Mesendoderm (in vitro differentiated cells): ENCODE data around the gene ZNF333.
"Not testable (repeated sequence)": the region's sequence is repeated elsewhere in the genome, so short reads cannot be mapped to it uniquely, and the experiment has no call there.

Experiments used
- DNase-seq: peaks from one replicate; pipeline ENCODE4 v3.0.0; 2013
- H2AK5ac ChIP-seq: 2 replicates; pipeline ENCODE4 v1.6.1; 2013; ENCODE audit warnings: low read length, inconsistent platforms
- H2BK120ac ChIP-seq: 2 replicates; pipeline ENCODE4 v1.6.1; 2013; ENCODE audit warnings: low read depth, mild to moderate bottlenecking, low read length, moderate library complexity, mixed read lengths
- H2BK15ac ChIP-seq: replicated peaks from 2 replicates; pipeline ENCODE4 v1.6.1; 2013; ENCODE audit warnings: low read depth, mild to moderate bottlenecking, moderate library complexity
- H2BK5ac ChIP-seq: 2 replicates; pipeline ENCODE4 v1.6.1; 2013; ENCODE audit warnings: low read length, inconsistent platforms
- H3K18ac ChIP-seq: 2 replicates; pipeline ENCODE4 v1.6.1; 2013; ENCODE audit warnings: mild to moderate bottlenecking, low read length, mixed read lengths
- H3K23ac ChIP-seq: one replicate; pipeline ENCODE4 v1.6.1; 2013; ENCODE audit warnings: low read length
- H3K27ac ChIP-seq: 2 replicates; pipeline ENCODE4 v1.5.1; 2013; ENCODE audit warnings: low read depth, mild to moderate bottlenecking, inconsistent platforms, low read length, moderate library complexity
- H3K27me3 ChIP-seq: 2 replicates; pipeline ENCODE4 v1.6.1; 2013; ENCODE audit warnings: low read length, control low read depth, mild to moderate bottlenecking, inconsistent platforms; ENCODE audit not compliant: insufficient read depth, poor library complexity
- H3K36me3 ChIP-seq: 2 replicates; pipeline ENCODE4 v1.6.1; 2013; ENCODE audit warnings: low read length, inconsistent platforms; ENCODE audit not compliant: control insufficient read depth, insufficient read depth
- H3K4ac ChIP-seq: one replicate; pipeline ENCODE4 v1.6.1; 2013; ENCODE audit warnings: low read depth, mild to moderate bottlenecking, low read length, moderate library complexity
- H3K4me1 ChIP-seq: 2 replicates; pipeline ENCODE4 v1.6.1; 2013; ENCODE audit warnings: low read depth, low read length, inconsistent platforms; ENCODE audit not compliant: control insufficient read depth
- H3K4me2 ChIP-seq: 2 replicates; pipeline ENCODE4 v1.6.1; 2013; ENCODE audit warnings: low read length
- H3K4me3 ChIP-seq: 2 replicates; pipeline ENCODE4 v1.5.1; 2013; ENCODE audit warnings: mild to moderate bottlenecking, low read length
- H3K56ac ChIP-seq: one replicate; pipeline ENCODE4 v1.6.1; 2013; ENCODE audit warnings: low read length
- H3K79me1 ChIP-seq: 2 replicates; pipeline ENCODE4 v1.6.1; 2013; ENCODE audit warnings: low read length, inconsistent platforms
- H3K79me2 ChIP-seq: 2 replicates; pipeline ENCODE4 v1.6.1; 2013; ENCODE audit warnings: mild to moderate bottlenecking, low read length; ENCODE audit not compliant: control insufficient read depth, insufficient read depth
- H3K9ac ChIP-seq: 2 replicates; pipeline ENCODE4 v1.6.1; 2013; ENCODE audit warnings: low read length, inconsistent platforms
- H4K5ac ChIP-seq: one replicate; pipeline ENCODE4 v1.6.1; 2013; ENCODE audit warnings: low read length
- H4K8ac ChIP-seq: one replicate; pipeline ENCODE4 v1.6.1; 2013; ENCODE audit warnings: low read depth, mild to moderate bottlenecking, control low read depth, low read length, moderate library complexity
- WGBS: extraction: QIAGEN DNeasy Blood & Tissue Kit; methylation state at CpG from one replicate; pipeline ENCODE4 v1.1.7; 2013; ENCODE audit warnings: low lambda C conversion rate, missing lambda C conversion rate; ENCODE audit not compliant: insufficient coverage; ENCODE audit errors: extremely low coverage; 5-methylcytosine and 5-hydroxymethylcytosine counted together

Gene ZNF333

DNA sequence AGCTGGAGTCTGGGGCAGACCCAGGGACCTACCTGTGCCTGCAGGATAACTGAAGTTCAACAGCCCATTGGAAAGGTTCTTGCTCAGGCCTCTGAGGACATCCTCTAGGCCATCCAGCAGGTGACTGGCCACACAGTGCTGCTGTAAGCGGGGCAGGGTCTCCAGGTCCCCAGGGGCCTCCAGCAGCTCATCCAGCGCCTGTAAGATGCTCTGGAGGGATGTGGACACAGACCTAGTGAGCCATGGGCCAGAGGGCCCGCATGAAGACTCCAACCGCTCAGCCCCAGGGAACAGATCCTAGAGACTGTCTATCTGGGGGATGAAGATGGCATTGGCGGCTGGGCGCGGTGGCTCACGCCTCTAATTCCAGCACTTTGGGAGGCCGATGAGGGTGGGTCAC, 74.6 kb downstream of the ZNF333 start:
- H3K9ac ChIP-seq, result no peak overlapping the region
- DNase-seq, result no peak
- no CpG with 5 or more reads among the region's 9 CpGs for WGBS
- H2BK15ac ChIP-seq, result no peak overlapping the region
- no peaks in the 10 kb centered on the region for H3K79me2 ChIP-seq
- no peak overlapping the region for H4K5ac ChIP-seq
- H3K27me3 ChIP-seq, result no peaks in the 10 kb centered on the region
- H3K18ac ChIP-seq, result no peak overlapping the region
- no peak overlapping the region for H3K23ac ChIP-seq
- H2BK5ac ChIP-seq, result no peak overlapping the region
- H3K4ac ChIP-seq, result no peak overlapping the region
- H2AK5ac ChIP-seq, result no peak overlapping the region
- no peak overlapping the region for H3K27ac ChIP-seq
- H3K79me1 ChIP-seq, result no peaks in the 10 kb centered on the region
- no peaks in the 10 kb centered on the region for H3K36me3 ChIP-seq
- no peak overlapping the region for H2BK120ac ChIP-seq
- no peak overlapping the region for H3K56ac ChIP-seq
- no peak overlapping the region for H3K4me3 ChIP-seq
- H4K8ac ChIP-seq, result no peak overlapping the region
- H3K4me1 ChIP-seq, result no peaks in the 10 kb centered on the region
- H3K4me2 ChIP-seq, result no peak overlapping the region

DNA sequence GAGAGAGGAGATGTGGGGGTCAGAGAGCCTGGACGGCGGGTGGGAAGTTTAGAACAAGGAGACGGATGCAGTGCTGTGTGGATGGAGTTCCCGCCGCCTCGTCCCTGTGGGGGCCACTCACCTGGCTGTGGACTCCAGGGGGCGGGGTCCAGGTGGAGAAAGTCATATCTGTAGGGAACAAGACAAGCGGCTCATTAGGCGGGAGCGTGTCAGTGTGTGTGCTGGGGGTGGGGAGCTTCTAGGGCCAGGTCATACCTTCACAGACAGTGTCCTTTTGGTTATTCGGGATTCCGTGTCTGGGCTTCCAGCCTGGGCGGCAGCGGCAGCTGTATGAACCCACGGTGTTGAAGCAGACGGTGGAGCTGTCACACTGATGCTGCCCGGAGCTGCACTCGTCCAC, 75.6 kb downstream of the ZNF333 start:
- H2BK120ac ChIP-seq, H2AK5ac ChIP-seq, H3K56ac ChIP-seq, H3K4me1 ChIP-seq, H3K4ac ChIP-seq, H4K5ac ChIP-seq, H3K79me2 ChIP-seq, H2BK15ac ChIP-seq, H3K4me3 ChIP-seq, H3K27ac ChIP-seq, H4K8ac ChIP-seq, H3K27me3 ChIP-seq, H3K79me1 ChIP-seq, H3K18ac ChIP-seq, H3K9ac ChIP-seq, H2BK5ac ChIP-seq, H3K4me2 ChIP-seq, H3K23ac ChIP-seq, H3K36me3 ChIP-seq, DNase-seq: not testable (repeated sequence)
- WGBS, result no CpG with 5 or more reads among the region's 18 CpGs

DNA sequence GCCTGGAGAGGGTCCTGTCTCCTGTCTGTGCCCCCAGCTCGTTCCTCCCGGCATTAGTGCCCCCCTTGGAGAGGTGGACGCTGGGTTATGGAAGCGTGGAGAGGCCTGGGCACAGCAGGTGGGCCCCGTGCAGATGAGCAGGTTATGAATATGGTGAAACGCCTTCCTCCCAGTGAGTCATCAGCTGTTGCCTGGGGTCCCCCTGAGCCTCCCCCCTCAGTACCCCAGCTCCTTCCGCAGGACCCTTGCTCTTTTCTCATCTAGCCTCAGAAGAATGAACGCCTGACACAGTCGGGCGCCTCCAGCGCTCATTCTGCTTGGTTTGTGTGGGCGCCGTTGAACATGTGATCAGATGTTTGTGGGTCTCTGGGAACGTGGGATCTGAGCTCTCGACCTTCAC, 76.0 kb downstream of the ZNF333 start:
- H3K18ac ChIP-seq, H4K8ac ChIP-seq, H4K5ac ChIP-seq, H3K4me1 ChIP-seq, H3K4me2 ChIP-seq, H3K4me3 ChIP-seq, H3K79me2 ChIP-seq, H3K27me3 ChIP-seq, H2BK15ac ChIP-seq, H3K9ac ChIP-seq, H3K27ac ChIP-seq, H3K23ac ChIP-seq, H3K4ac ChIP-seq, H2BK5ac ChIP-seq, H2BK120ac ChIP-seq, DNase-seq, H3K56ac ChIP-seq, H3K36me3 ChIP-seq, H2AK5ac ChIP-seq, H3K79me1 ChIP-seq: not testable (repeated sequence)
- WGBS, result no CpG with 5 or more reads among the region's 15 CpGs

DNA sequence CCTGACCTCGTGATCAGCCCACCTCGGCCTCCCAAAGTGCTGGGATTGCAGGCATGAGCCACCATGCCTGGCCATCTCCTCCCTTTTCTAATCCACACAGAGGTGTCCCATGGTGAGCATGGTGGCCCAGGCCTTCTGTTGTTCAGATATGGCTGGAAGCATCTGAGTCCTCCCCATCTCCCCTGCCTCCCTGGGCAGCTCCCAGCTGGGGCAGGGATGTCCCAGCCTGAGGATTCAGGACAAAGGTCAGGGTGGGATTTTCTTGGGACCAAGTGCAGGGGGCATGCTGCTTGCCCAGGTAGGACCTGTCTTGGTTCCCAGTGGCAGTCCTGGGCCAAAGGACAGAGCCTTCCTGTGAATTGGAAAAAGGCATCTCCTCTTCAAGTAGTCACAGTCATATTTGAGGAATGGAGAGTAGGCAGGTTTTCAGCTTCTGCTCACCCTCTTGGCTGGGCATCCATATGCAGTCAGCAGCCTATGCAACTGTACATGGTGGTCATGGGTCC, 77.7 kb downstream of the ZNF333 start:
- H3K23ac ChIP-seq, result no peak overlapping the region
- no peak overlapping the region for H3K27ac ChIP-seq
- no peak overlapping the region for H3K18ac ChIP-seq
- no peaks in the 10 kb centered on the region for H3K4me1 ChIP-seq
- no peaks in the 10 kb centered on the region for H3K79me2 ChIP-seq
- WGBS, result no CpG with 5 or more reads among the region's 2 CpGs
- no peak overlapping the region for H2BK120ac ChIP-seq
- no peak overlapping the region for H3K9ac ChIP-seq
- H3K36me3 ChIP-seq, result no peaks in the 10 kb centered on the region
- H3K4me2 ChIP-seq, result no peak overlapping the region
- no peaks in the 10 kb centered on the region for H3K27me3 ChIP-seq
- H3K4ac ChIP-seq, result no peak overlapping the region
- H3K4me3 ChIP-seq, result no peak overlapping the region
- H2BK15ac ChIP-seq, result no peak overlapping the region
- no peak for DNase-seq
- H3K79me1 ChIP-seq, result no peaks in the 10 kb centered on the region
- H4K5ac ChIP-seq, result no peak overlapping the region
- H2BK5ac ChIP-seq, result no peak overlapping the region
- no peak overlapping the region for H2AK5ac ChIP-seq
- H3K56ac ChIP-seq, result no peak overlapping the region
- H4K8ac ChIP-seq, result no peak overlapping the region

DNA sequence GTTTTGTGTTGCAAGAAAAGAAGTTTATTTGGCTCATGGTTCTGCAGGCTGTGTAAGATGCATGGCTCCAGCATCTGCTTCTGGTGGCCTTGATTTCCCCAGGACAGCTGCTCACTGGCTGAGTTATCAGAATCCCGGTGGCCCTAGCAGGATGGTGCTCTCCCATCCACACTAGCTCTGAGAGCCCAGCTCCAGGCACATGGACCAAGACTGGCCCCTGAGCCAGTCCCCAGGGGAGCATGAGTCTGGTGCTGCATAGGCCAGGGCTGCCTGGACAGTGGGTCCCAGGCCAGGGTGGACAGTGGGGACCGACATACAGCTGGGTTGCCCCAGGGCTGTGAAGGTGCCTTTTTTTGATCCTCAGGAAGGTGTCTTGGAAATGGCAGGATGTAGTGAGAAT, 78.2 kb downstream of the ZNF333 start:
- H3K4me2 ChIP-seq, result no peak overlapping the region
- H3K79me2 ChIP-seq, result no peaks in the 10 kb centered on the region
- no peak overlapping the region for H3K56ac ChIP-seq
- no peaks in the 10 kb centered on the region for H3K27me3 ChIP-seq
- H3K79me1 ChIP-seq, result no peaks in the 10 kb centered on the region
- no peak overlapping the region for H3K18ac ChIP-seq
- H3K36me3 ChIP-seq, result no peaks in the 10 kb centered on the region
- H3K4me3 ChIP-seq, result no peak overlapping the region
- H3K23ac ChIP-seq, result no peak overlapping the region
- no peak overlapping the region for H3K27ac ChIP-seq
- no peak overlapping the region for H3K4ac ChIP-seq
- H2BK5ac ChIP-seq, result no peak overlapping the region
- no peak overlapping the region for H4K5ac ChIP-seq
- no CpG with 5 or more reads among the region's 2 CpGs for WGBS
- no peak overlapping the region for H2BK15ac ChIP-seq
- H3K9ac ChIP-seq, result no peak overlapping the region
- DNase-seq, result no peak
- H4K8ac ChIP-seq, result no peak overlapping the region
- H2AK5ac ChIP-seq, result no peak overlapping the region
- H2BK120ac ChIP-seq, result no peak overlapping the region
- H3K4me1 ChIP-seq, result no peaks in the 10 kb centered on the region

DNA sequence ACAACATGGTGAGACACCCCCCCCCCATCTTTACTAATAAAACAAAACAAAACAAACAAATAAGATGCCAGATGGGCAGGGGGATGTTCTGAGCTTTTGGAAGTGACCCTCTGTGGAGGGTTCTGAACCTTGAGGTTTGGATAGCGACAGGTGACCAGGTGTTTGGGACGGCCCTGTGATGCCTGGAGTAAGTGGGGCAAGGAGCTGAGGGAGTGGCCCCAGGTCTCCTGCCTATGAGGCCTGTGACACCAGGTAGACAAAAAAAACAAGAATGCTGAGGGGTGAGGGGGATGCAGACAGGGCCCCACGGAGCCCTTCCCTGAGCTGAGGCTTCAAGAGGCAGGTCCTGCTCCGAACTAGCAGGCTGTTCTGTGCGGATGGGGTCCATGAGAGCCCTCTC, 79.4 kb downstream of the ZNF333 start:
- no peaks in the 10 kb centered on the region for H3K36me3 ChIP-seq
- no peak overlapping the region for H3K9ac ChIP-seq
- H2BK5ac ChIP-seq, result no peak overlapping the region
- no peak for DNase-seq
- no peaks in the 10 kb centered on the region for H3K79me2 ChIP-seq
- no peaks in the 10 kb centered on the region for H3K79me1 ChIP-seq
- H3K4ac ChIP-seq, result no peak overlapping the region
- H3K23ac ChIP-seq, result no peak overlapping the region
- no peak overlapping the region for H2BK15ac ChIP-seq
- no peak overlapping the region for H4K5ac ChIP-seq
- H2BK120ac ChIP-seq, result no peak overlapping the region
- H4K8ac ChIP-seq, result no peak overlapping the region
- H3K27me3 ChIP-seq, result no peaks in the 10 kb centered on the region
- no peak overlapping the region for H2AK5ac ChIP-seq
- H3K56ac ChIP-seq, result no peak overlapping the region
- no CpG with 5 or more reads among the region's 5 CpGs for WGBS
- H3K27ac ChIP-seq, result no peak overlapping the region
- no peaks in the 10 kb centered on the region for H3K4me1 ChIP-seq
- no peak overlapping the region for H3K4me2 ChIP-seq
- H3K4me3 ChIP-seq, result no peak overlapping the region
- H3K18ac ChIP-seq, result no peak overlapping the region
